GM21717 (cell line): ENCODE data around the gene TOGARAM1.
"Not testable (repeated sequence)": the region's sequence is repeated elsewhere in the genome, so short reads cannot be mapped to it uniquely, and the experiment has no call there.

Experiments
- ATAC-seq: cut with Tn5 transposase; IDR thresholded peaks from one replicate; pipeline ENCODE4 v1.9.1; 2021; ENCODE audit warnings: mild to moderate bottlenecking, moderate library complexity; ENCODE audit not compliant: unreplicated experiment

Gene TOGARAM1

GRCh38 chr14:45038256-45038655 lies 76.3 kb downstream of the TOGARAM1 start:
- no peak for ATAC-seq

- no peak for ATAC-seq
These were observed 76.9 kb downstream of the TOGARAM1 start for GRCh38 chr14:45038865-45039264.

- ATAC-seq: no peak
These were observed 77.4 kb downstream of the TOGARAM1 start for GRCh38 chr14:45039390-45039789.

GRCh38 chr14:45041641-45042040 lies 79.7 kb downstream of the TOGARAM1 start:
- no peak for ATAC-seq

GRCh38 chr14:45044638-45045037 lies 82.6 kb downstream of the TOGARAM1 start:
- ATAC-seq: no peak

- ATAC-seq: no peak
These were observed 86.4 kb downstream of the TOGARAM1 start for GRCh38 chr14:45048385-45048784.

GRCh38 chr14:45051180-45051579 lies 89.2 kb downstream of the TOGARAM1 start:
- no peak for ATAC-seq

GRCh38 chr14:45051896-45052295 lies 89.9 kb downstream of the TOGARAM1 start:
- no peak for ATAC-seq

GRCh38 chr14:45057349-45057748 lies 95.4 kb downstream of the TOGARAM1 start:
- ATAC-seq: no peak

- ATAC-seq: no peak
These were observed 95.9 kb downstream of the TOGARAM1 start for GRCh38 chr14:45057881-45058364.

- no peak for ATAC-seq
These were observed 98.6 kb downstream of the TOGARAM1 start for GRCh38 chr14:45060551-45060950.

- no peak for ATAC-seq
These were observed 103.5 kb downstream of the TOGARAM1 start for GRCh38 chr14:45065540-45065939.

- ATAC-seq: no peak
These were observed 104.0 kb downstream of the TOGARAM1 start for GRCh38 chr14:45065956-45066355.

- ATAC-seq: no peak
These were observed 104.7 kb downstream of the TOGARAM1 start for GRCh38 chr14:45066667-45067066.

GRCh38 chr14:45068396-45068795 lies 106.4 kb downstream of the TOGARAM1 start:
- ATAC-seq: no peak

GRCh38 chr14:45070215-45070614 lies 108.2 kb downstream of the TOGARAM1 start:
- ATAC-seq: no peak

- ATAC-seq: no peak
These were observed 110.1 kb downstream of the TOGARAM1 start for GRCh38 chr14:45072126-45072525.

GRCh38 chr14:45073231-45073879 lies 111.4 kb downstream of the TOGARAM1 start:
- ATAC-seq: no peak

- no peak for ATAC-seq
These were observed 116.3 kb downstream of the TOGARAM1 start for GRCh38 chr14:45078323-45078722.

GRCh38 chr14:45080416-45080968 lies 118.5 kb downstream of the TOGARAM1 start:
- not testable (repeated sequence) for ATAC-seq

GRCh38 chr14:45081096-45081495 lies 119.1 kb downstream of the TOGARAM1 start:
- not testable (repeated sequence) for ATAC-seq

GRCh38 chr14:45082420-45082819 lies 120.4 kb downstream of the TOGARAM1 start:
- no peak for ATAC-seq

- ATAC-seq: no peak
These were observed 121.6 kb downstream of the TOGARAM1 start for GRCh38 chr14:45083617-45083975.
